ENCODE data around the gene NXN.
"Not testable (repeated sequence)": the region's sequence is repeated elsewhere in the genome, so short reads cannot be mapped to it uniquely, and the experiment has no call there.

Gene NXN

GRCh38 chr17:917941-918740 is 61.4 kb downstream of the NXN start:
- DNase-seq (ENCODE audit: low read depth): no peak

DNA sequence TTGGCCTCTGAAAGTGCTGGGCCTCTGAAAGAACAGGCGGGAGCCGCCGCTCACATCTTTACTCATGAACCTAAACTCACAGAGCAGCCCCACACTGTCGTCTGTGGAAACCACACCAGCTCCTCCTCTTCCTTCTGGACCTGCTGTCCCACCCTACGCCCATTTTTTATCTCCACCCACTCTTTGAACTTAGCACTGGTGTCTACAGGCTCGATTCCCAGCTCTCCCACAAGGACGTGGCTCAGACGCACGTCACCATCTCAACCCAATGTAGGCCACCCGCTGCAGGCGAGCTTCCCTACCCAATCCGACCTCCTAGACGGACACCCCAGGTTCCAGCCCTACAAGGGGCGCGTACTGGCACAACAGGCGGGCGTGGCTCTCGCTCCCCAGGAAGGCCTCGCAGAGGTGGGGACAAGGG is 62.2 kb downstream of the NXN start:
- no peak for DNase-seq (ENCODE audit: low read depth)

DNA sequence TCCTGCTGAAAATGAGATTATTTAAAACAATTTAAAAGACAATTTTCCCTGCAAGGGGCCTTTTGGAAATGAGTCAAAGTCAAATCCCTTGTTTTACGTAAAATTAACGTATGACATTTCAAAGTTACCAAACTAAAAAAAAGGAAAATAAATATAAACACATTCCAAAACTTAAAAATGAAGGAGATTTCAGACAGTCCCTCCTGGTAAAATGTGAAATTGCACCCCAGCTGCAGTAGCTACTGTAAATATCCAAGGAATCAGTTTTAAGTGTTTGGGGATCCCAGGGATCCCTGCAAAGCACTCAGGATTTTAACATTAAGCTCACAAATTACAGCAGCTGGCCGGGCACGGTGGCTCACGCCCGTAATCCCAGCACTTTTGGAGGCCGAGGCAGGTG is 63.3 kb downstream of the NXN start:
- no peak for DNase-seq (ENCODE audit: low read depth)

DNA sequence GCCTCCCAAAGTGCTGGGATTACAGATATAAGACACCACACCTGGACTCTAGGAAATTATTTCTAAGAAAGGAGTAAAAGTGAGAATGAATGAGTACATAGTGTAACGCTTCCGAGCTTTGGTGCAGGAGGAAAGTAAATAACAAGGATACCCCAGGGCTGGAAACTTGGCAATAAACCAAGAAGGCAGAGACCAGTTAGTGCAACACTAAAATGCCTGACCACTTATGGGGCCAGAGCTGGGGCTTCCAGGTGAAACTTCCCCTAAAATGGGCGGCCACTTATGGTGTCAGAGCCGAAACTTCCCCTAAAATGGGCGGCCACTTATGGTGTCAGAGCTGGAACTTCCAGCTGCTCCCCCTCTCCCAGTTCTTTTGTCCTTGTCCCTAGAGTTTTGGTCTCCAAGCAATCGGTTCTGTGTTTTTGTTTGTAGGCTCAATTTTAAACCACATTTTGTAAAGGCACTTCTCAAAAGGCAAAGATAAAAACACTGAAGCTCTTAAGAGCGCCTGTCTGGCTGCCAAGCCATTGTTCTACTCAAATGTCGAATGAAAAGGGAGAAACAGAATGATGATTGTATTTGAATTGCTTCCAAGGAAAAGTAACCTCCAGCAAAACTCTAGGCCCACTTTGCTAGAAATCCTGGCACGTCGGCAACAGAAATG is 63.9 kb downstream of the NXN start:
- no peak for DNase-seq (ENCODE audit: low read depth)

DNA sequence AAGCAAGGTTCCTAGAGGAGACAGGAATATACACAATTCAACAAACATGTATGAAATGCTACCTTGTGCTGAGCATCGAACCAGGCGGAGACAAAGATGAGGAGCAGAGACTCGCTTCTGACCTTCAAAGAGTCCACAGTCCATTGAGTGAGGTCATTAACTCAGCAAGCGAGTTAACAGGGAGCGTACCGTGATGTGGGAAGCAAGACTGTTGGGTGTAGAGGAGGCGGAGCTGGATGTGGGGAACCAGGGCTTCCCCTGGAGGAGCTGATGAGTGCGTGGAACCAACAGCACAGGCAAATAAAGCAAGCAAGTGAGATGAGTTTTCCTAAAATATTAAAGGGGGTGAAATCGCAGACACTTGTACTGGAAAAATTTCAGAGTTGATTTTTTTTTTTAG is 65.0 kb downstream of the NXN start:
- no peak for DNase-seq (ENCODE audit: low read depth)

DNA sequence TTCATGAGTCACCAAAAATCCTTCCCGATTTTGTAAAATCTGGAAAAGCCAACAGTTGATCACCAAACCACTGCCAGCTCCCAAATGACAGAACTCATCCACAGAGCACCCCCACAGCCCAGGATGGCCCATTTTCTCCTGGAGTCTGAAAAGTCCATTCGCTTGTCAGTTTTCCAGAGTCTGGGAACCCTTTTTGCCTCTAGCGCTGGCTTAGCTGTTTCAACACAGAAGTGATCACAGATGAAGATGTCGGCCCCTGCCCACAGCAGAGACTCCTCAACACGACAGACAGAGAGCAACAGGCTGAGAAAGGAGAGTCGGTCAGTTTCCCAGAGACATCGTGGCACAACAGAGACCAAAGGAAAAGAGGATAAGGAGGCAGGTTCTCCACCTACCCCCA is 66.4 kb downstream of the NXN start:
- no peak for DNase-seq (ENCODE audit: low read depth)

- DNase-seq (ENCODE audit: low read depth): no peak
Measured at GRCh38 chr17:909642-910323, 69.8 kb downstream of the NXN start.

DNA sequence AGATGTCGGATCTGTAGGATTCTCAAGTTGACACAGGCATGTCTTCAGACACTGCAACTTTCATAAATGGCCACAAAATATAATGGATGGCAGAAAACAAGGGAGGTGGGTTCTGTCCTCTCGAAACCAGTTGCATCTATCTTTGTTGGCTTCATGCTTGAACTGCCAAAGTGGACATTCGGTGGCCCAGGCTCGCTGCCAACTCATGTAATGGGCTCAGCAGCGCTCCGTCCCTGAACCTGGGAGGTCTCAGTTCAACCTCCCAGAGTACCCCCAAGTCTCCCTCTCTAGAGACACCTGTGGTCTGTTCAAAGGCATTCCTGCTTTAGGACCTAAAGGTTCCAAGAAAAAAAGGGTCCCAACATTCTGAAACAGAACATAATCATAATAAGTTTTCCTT is 71.9 kb downstream of the NXN start:
- no peak for DNase-seq (ENCODE audit: low read depth)

DNA sequence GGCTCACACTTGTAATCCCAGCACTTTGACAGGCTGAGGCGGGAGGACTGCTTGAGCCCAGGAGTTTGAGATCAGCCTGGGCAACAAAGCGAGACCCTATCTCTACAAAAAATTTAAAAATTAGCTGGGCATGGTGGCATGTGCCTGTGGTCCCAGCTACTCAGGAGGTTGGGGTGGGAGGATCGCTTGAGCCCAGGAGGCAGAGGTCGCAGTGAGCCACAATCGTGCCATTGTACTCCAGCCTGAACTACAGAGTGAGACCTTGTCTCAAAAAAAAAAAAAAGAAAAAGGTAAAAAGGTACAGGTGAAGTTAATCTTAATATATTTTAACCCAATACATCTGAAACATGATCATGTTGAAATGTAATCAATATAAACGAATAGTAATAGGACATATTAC is 73.9 kb downstream of the NXN start:
- not testable (repeated sequence) for DNase-seq (ENCODE audit: low read depth)

DNA sequence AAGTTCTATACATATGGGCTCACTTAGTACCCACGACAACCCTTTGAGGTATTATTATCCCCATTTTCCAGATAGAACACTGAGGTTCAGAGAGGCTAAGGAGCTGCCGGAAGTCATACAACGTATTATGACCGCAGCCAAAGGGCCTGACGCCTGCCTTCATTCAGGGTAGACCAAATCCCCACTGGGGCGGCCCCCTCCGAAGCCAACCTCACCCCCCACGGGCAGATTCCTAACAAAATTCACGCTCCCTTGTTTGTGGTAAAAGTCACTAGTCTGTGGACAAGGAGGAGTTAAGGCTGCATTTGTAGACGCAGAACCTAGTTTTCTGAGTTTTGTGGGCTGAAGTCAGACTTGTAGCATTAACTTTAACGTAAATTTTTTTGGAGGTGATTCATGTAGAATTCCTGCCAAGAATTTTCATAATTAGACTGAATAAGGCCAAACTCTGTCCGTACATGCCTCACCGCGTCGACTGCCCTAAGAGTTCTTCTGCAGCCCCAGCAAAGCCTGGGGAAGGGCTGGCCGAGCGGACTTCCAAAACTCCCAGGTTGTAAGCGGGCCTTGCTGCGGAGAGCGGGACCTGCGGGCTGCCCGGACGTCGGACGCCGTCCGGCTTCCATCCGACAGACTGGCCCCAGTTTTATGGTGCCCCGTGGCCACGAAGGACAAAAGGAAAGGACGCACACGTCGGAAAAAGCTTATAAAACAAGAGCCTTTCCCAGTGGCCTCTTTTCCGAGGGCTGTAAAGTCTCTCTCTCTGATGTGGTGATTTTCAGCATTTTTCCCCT is 75.7 kb downstream of the NXN start:
- DNase-seq (ENCODE audit: low read depth): no peak

DNA sequence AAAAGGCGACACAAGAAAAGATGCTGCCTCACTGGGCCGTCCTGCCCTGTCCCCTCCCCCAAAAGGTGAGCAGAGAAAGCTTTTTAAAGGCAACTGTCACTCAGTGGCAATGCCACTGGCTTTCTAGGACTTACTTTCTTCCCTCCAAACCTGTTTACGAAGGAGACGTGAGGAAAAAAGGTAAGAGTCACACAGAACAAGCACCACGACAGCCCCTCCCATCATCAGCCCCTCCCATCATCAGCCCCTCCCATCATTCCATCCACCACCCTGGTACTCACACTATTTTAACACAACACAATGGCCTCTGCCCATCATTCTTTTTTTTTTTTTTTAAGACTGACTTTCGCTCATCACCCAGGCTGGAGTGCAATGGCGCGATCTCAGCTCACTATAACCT is 77.1 kb downstream of the NXN start:
- no peak for DNase-seq (ENCODE audit: low read depth)

GRCh38 chr17:901964-902363 is 77.6 kb downstream of the NXN start:
- DNase-seq (ENCODE audit: low read depth): no peak

DNA sequence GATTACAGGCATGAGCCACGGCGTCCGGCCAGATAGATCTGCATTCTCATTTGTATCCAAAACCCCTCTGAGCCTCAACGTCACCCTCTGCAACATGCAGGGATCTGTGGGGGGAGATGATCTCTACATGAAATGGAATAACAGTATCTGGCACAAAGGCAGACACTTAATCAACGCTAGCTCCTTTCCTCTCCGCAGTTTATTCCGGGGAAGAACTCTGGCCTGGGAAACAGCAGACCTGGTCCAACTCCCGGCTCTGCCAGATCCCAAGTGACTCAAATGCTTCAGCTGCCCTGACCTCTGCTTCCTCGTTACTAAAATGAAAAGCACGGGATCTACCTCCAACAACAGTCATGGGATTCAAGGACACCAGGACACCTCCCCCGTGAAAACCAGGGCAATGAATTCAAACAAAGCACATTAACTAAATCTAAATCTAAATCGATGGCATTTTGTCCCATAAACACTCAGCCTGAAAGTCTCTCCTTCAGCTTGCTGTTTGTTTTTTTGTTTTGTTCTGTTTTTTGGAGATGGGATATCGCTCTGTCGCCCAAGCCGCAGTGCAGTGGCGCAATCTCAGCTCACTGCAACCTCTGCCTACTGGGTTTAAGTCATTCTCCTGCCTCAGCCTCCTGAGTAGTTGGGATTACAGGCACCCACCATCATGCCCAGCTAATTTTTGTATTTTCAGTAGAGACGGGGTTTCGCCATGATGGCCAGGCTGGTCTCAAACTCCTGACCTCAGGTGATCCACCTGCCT is 78.2 kb downstream of the NXN start:
- DNase-seq (ENCODE audit: low read depth): no peak

DNA sequence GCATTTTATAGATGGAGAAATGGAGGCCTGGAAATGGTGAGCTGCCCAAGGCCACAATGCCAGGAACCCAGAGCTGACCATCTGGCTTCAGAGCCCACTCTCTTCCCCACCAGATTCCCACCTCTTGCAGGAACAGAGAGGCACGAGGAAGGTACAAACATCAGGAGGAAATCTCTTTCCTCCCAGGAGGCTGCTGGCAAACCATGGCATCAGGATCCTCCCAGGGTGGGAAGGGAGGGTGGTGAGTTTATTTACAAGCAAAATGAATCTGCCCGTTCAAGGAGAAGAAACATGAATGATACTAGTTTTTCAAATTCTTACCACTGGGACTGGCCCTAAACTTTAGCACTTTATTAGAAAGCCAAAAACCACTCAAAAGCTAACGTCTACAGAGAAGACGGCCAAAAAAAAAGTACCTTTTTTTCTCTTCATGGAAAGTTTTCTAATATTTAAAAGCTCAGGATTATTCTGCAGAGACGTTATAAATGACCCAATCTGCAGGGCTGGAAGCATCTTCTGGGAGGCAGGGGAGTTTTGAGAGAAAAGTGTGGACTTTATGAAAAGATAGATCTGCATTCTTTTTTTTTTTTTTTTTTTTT is 79.1 kb downstream of the NXN start:
- no peak for DNase-seq (ENCODE audit: low read depth)

- DNase-seq (ENCODE audit: low read depth): no peak
Measured at GRCh38 chr17:897970-898619, 81.5 kb downstream of the NXN start.

DNA sequence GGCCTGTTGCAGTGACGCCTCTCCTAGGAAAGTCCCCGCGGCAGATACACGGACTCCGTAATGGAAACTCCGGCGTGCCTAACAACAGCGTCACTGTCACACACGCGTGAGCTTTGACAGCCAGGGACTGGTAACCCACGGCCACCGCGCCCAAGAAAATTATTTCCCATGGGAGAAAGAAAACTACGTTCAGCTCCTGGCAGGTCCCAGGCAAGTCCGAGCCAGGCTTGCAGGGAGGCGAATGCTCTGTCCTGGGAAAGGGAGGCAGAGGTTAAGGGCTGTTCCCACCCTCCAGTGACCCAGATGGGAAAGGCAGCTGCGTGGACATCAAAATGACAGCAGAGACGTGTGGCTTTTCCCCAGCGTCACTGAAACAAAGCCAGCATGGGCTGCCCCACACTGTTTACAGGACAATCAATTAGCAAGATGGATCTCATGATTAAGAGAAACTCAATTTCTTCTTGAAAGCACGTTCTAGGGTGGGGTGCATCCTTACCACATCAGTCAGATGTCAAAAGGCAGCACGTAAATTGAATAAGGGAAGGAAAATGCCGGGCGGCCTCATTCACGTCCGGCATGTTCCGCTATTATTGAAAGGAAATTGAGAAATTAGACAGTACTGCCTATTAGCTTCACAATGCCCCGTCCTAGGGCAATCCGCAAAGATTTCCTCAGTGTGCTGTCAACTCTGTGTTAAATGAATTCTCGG is 82.5 kb downstream of the NXN start:
- no peak for DNase-seq (ENCODE audit: low read depth)

- DNase-seq (ENCODE audit: low read depth): no peak
Measured at GRCh38 chr17:896454-896853, 83.1 kb downstream of the NXN start.

DNA sequence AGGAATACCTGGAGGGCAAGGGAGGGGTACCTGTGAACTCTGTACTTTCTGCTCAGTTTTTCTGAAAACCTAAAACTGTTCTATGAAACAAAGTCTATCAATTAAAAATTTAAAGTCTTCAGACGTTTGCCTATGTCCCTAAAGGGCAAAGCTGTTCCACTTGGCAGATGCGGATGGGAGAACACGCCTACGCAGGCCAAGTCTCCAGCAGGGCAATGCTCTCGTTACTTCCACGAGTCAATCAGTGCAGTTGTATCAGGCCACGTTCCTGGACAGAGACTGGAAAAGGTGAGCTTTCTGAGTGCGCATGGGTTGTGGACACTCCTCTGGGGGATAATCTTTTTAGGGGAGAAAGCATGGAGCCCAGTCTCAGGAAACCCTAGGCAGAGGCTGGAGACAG is 86.6 kb downstream of the NXN start:
- no peak for DNase-seq (ENCODE audit: low read depth)

- no peak for DNase-seq (ENCODE audit: low read depth)
Measured at GRCh38 chr17:888998-889441, 90.6 kb downstream of the NXN start.

All from stimulated activated CD8-positive, alpha-beta memory T cell treated with anti-CD3 and anti-CD28 coated beads, Interleukin-4, amount 100 ng/mL, for 24 hours (primary cell).